22Rv1 (cell line): Measurements from ENCODE around the gene FN3K.

Source experiments
- H3K27ac ChIP-seq: fragments of 450-650 bp; 2 replicates; pipeline ENCODE4 v1.5.1; 2017
- CTCF ChIP-seq: fragments of 450-650 bp; IDR thresholded peaks from 2 replicates; pipeline ENCODE4 v1.5.1; 2017; ENCODE audit warnings: mild to moderate bottlenecking
- ZFX ChIP-seq: fragments of 450-650 bp; IDR thresholded peaks from 2 replicates; pipeline ENCODE4 v1.6.1; 2017; ENCODE audit warnings: antibody characterized with exemption, borderline replicate concordance

FN3K gene

DNA sequence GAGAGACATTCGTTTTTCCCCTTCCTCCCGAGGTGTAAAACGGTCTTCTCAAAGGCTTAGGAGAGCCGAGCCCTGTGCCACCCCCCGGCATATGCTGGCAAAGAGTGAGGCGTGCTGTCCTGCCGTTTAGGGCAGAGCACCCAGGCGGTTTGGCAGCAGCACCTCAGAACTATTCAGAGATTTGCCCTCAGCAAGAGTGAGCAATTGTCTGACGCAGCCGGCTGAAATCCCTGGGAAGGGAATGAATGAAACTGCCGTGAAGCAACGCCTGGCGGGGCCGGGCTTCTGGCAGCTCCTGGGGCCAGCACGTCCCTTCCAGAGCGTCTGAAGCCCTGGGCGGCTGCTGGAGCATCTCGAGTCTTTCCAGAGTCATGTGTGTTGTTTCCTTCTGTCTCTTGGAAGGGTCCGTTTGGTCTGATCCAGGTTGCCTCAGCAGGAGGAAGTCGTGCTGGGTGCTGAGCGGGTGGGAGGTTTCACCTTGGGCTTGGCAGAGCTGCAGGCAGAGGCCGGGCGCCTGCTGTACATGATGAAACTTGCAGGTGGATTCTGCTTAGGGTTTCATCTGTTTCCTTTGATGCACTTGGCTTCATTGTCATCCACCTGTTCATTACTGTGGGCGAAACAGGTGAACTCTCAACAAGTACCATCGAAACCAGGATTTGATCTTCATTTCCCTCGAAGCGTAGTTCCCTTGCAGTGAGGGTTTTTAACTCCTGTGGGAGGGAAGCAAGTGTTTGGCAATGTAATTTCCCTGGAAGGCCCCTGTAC, 51.9 kb downstream of the FN3K start:
- H3K27ac ChIP-seq: no peak overlapping the region
- TF ChIP-seq ZFX (no peak), CTCF (no peak)

GRCh38 chr17:82788206-82789001, 53.0 kb downstream of the FN3K start:
- no peak for TF ChIP-seq CTCF
- no peak for TF ChIP-seq ZFX
- no peak overlapping the region for H3K27ac ChIP-seq

GRCh38 chr17:82789051-82789592, 53.7 kb downstream of the FN3K start:
- no peak overlapping the region for H3K27ac ChIP-seq
- no peak for TF ChIP-seq CTCF
- TF ChIP-seq ZFX: no peak

DNA sequence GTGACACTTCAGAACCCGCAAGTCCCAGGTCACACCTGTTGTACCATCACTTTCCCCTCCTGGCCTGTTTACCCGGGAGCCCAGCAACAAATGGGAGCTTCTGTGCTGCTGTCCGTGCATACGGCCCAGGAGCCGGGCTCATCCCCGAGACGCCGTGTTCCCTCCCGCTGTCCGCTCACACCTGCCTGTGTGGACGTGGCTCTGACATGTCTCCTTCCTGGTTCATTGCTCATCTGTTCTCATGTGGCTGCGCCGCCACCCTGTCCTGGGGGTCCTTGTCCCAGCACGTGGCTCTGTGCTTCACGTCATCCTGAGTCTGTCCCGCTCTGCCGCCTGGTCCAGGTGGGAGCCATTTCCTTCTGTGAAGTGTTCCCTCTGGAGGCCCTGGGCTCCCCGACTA, 54.4 kb downstream of the FN3K start:
- TF ChIP-seq CTCF (no peak), ZFX (no peak)
- H3K27ac ChIP-seq: no peak overlapping the region

- no peak for TF ChIP-seq CTCF
- TF ChIP-seq ZFX: no peak
- H3K27ac ChIP-seq: no peak overlapping the region
These were observed 55.0 kb downstream of the FN3K start for GRCh38 chr17:82790391-82790790.

GRCh38 chr17:82791532-82791931, 56.1 kb downstream of the FN3K start:
- TF ChIP-seq ZFX (no peak), CTCF (no peak)
- no peak overlapping the region for H3K27ac ChIP-seq

- TF ChIP-seq ZFX: no peak
- no peak for TF ChIP-seq CTCF
- H3K27ac ChIP-seq: no peak overlapping the region
These were observed 58.7 kb downstream of the FN3K start for GRCh38 chr17:82793974-82794630.
